Left renal cortex interstitium (tissue), 4 donors: ENCODE results near the gene ST8SIA6. TPM values are rescaled to one million over a fixed set of nuclear protein-coding genes. Genes with fewer than 3 reads are reported as not detected.

Source experiments
- DNase-seq, 4 donors: peaks; one replicate each; pipeline ENCODE4 v3.0.0-alpha.2; 2013; ENCODE audit warnings: low read depth in 4 of 4, low spot score in 2 of 4, missing footprints in 1 of 4
- polyA plus RNA-seq, 4 donors: library from polyadenylated mRNA; unstranded; fragments of 120-200 nt; gene quantifications; one replicate each; pipeline ENCODE4 v1.2.1, GENCODE V29; 2013; ENCODE audit not compliant: insufficient read length in 4 of 4

Gene ST8SIA6
- polyA plus RNA-seq, 4 donors, result 1.0 to 2.2 (median 1.2) TPM

- DNase-seq, result no peak
Observed at GRCh38 chr10:17387861-17388503, 66.4 kb downstream of the ST8SIA6 start.

- no peak for DNase-seq
Observed at GRCh38 chr10:17386616-17387075, 67.7 kb downstream of the ST8SIA6 start.

- DNase-seq, result no peak
Observed at GRCh38 chr10:17386021-17386420, 68.4 kb downstream of the ST8SIA6 start.

- DNase-seq, result no peak
Observed at GRCh38 chr10:17385066-17385465, 69.3 kb downstream of the ST8SIA6 start.

GRCh38 chr10:17383801-17384555, 70.4 kb downstream of the ST8SIA6 start:
- DNase-seq, result no peak

GRCh38 chr10:17381502-17382142, 72.8 kb downstream of the ST8SIA6 start:
- DNase-seq, result no peak

GRCh38 chr10:17380888-17381287, 73.5 kb downstream of the ST8SIA6 start:
- no peak for DNase-seq

- DNase-seq, result no peak
Observed at GRCh38 chr10:17380016-17380415, 74.4 kb downstream of the ST8SIA6 start.

- DNase-seq, result no peak
Observed at GRCh38 chr10:17379151-17379690, 75.2 kb downstream of the ST8SIA6 start.

- DNase-seq, result no peak
Observed at GRCh38 chr10:17375936-17376584, 78.3 kb downstream of the ST8SIA6 start.

GRCh38 chr10:17368708-17369272, 85.6 kb downstream of the ST8SIA6 start:
- no peak for DNase-seq

GRCh38 chr10:17366705-17367104, 87.7 kb downstream of the ST8SIA6 start:
- DNase-seq, result no peak

GRCh38 chr10:17365402-17365801, 89.0 kb downstream of the ST8SIA6 start:
- no peak for DNase-seq

- DNase-seq, result no peak
Observed at GRCh38 chr10:17358461-17358860, 95.9 kb downstream of the ST8SIA6 start.

GRCh38 chr10:17357781-17358180, 96.6 kb downstream of the ST8SIA6 start:
- no peak for DNase-seq

- no peak for DNase-seq
Observed at GRCh38 chr10:17356820-17357219, 97.6 kb downstream of the ST8SIA6 start.

GRCh38 chr10:17354781-17355180, 99.6 kb downstream of the ST8SIA6 start:
- no peak for DNase-seq

GRCh38 chr10:17353568-17354300, 100.7 kb downstream of the ST8SIA6 start:
- DNase-seq, result no peak

- no peak for DNase-seq
Observed at GRCh38 chr10:17352583-17352982, 101.8 kb downstream of the ST8SIA6 start.

- DNase-seq, result no peak
Observed at GRCh38 chr10:17351506-17351905, 102.9 kb downstream of the ST8SIA6 start.
